KBM-7 (cell line): ENCODE measurements around the gene EPHA6.

Source experiments
- DNase-seq: peaks from one replicate; pipeline ENCODE4 v3.0.0-alpha.2; 2015
- in situ Hi-C: fragments of 300-500 bp; cut with MboI; formaldehyde crosslinking; loops from 2 replicates; pipeline ENCODE4 v1.14.3; 2020; ENCODE audit warnings: low sequenced_read_pairs, low pct_unique_long_range_greater_than_20kb, mixed read lengths

EPHA6 gene

GRCh38 chr3:96813820-96814650 lies at the start of gene EPHA6:
EPHA6 (plus strand) TSS chr3:96814594.
- in situ Hi-C loops, result no loop called here
- peak; percentile 52 for DNase-seq

GRCh38 chr3:96776818-96777217 lies 37.6 kb upstream of the EPHA6 start:
- in situ Hi-C loops, result no loop called here
- no peak for DNase-seq

- in situ Hi-C loops, result no loop called here
- DNase-seq, result peak; percentile 1
Observed at GRCh38 chr3:96779810-96780209, 34.6 kb upstream of the EPHA6 start.

GRCh38 chr3:96796101-96796500 lies 18.3 kb upstream of the EPHA6 start:
- in situ Hi-C loops, result no loop called here
- DNase-seq, result no peak

GRCh38 chr3:96803870-96804269 lies 10.5 kb upstream of the EPHA6 start:
- in situ Hi-C loops, result no loop called here
- DNase-seq, result no peak

- in situ Hi-C loops, result no loop called here
- no peak for DNase-seq
Observed at GRCh38 chr3:96806341-96806740, 8.1 kb upstream of the EPHA6 start.

- in situ Hi-C loops, result no loop called here
- peak; percentile 82 for DNase-seq
Observed at GRCh38 chr3:96813134-96813819, 1.1 kb upstream of the EPHA6 start.

- in situ Hi-C loops, result no loop called here
- DNase-seq, result peak; percentile 3
Observed at GRCh38 chr3:96814651-96815567, 515 bp downstream of the EPHA6 start.

- in situ Hi-C loops, result no loop called here
- no peak for DNase-seq
Observed at GRCh38 chr3:96831175-96831574, 16.8 kb downstream of the EPHA6 start.

- in situ Hi-C loops, result no loop called here
Observed at GRCh38 chr3:96833301-96833700, 18.9 kb downstream of the EPHA6 start.

GRCh38 chr3:96836153-96836915 lies 21.9 kb downstream of the EPHA6 start:
- in situ Hi-C loops, result no loop called here

More at GRCh38 chr3:96833301-96833700, 18.9 kb downstream of the EPHA6 start:
- DNase-seq, result no peak

GRCh38 chr3:96843505-96844203 lies 29.3 kb downstream of the EPHA6 start:
- DNase-seq, result no peak
- in situ Hi-C loops, result no loop called here

More at GRCh38 chr3:96836153-96836915, 21.9 kb downstream of the EPHA6 start:
- no peak for DNase-seq

- no peak for DNase-seq
- in situ Hi-C loops, result no loop called here
Observed at GRCh38 chr3:96844204-96844514, 29.8 kb downstream of the EPHA6 start.

GRCh38 chr3:96852849-96853248 lies 38.5 kb downstream of the EPHA6 start:
- no peak for DNase-seq
- in situ Hi-C loops, result no loop called here

- DNase-seq, result no peak
- in situ Hi-C loops, result no loop called here
Observed at GRCh38 chr3:96860882-96861281, 46.5 kb downstream of the EPHA6 start.

GRCh38 chr3:96863129-96863740 lies 48.8 kb downstream of the EPHA6 start:
- in situ Hi-C loops, result no loop called here
- DNase-seq, result peak; percentile 33

- in situ Hi-C loops, result no loop called here
Observed at GRCh38 chr3:96865605-96866004, 51.2 kb downstream of the EPHA6 start.

GRCh38 chr3:96869316-96869715 lies 54.9 kb downstream of the EPHA6 start:
- no peak for DNase-seq
- in situ Hi-C loops, result no loop called here

More at GRCh38 chr3:96865605-96866004, 51.2 kb downstream of the EPHA6 start:
- DNase-seq, result no peak
